Measurements from ENCODE around the gene NLN.
A peak's percentile ranks its signal among the peaks of the same experiment; 100 is the strongest.
"Not testable (repeated sequence)": the region's sequence is repeated elsewhere in the genome, so short reads cannot be mapped to it uniquely, and the experiment has no call there.

NLN gene

DNA sequence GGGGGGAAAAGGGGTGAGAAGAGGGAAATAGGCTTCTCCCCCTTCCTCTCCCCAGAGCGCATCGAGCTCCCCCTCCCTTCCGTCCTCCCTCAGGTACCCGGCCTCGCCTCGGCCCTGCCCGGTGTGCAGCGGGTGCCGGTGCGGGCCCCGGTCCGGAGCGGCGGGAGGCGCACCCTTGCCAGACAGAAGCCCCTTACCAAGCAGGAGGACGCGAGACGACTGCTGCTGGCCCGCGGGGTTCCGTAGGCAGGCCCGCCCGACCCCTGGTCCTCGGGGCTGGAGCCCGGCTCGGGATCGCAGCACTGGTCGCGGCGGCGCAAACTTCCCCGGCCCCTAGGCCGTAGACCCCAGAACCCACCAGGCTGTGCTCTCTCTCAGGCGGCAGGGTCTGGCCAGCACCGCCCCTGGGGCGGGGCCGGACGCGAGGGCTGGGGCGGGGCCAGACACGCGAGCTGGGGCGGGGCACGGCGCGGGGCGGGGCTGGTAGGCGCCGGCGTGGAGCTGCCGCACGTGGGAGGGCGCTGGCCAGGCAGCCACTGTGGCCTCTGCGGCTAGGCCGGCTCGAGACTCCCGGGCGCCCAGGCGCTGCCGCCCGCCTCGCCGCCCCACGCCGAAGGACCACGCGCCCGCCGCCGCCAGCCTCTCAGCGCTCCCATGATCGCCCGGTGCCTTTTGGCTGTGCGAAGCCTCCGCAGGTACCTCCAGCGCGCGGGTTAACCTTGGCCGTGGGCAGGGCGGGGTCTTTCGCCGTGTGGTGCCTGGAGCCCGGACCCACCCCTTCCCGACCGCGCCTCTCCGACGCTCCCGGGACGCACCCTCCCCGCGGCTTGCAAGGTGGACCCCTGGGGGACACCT is at the start of gene NLN, which contains the start of gene SGTB:
TSS of gene NLN (plus strand) at position 486 of the 855 bp plus-strand sequence. CDS start at position 655, 169 bp downstream.
TSS of gene SGTB (minus strand) at position 390 of the 855 bp plus-strand sequence. CDS start 1,302 bp downstream, outside the sequence.
- DNase-seq (ENCODE audit: low spot score): peak; percentile 94

DNA sequence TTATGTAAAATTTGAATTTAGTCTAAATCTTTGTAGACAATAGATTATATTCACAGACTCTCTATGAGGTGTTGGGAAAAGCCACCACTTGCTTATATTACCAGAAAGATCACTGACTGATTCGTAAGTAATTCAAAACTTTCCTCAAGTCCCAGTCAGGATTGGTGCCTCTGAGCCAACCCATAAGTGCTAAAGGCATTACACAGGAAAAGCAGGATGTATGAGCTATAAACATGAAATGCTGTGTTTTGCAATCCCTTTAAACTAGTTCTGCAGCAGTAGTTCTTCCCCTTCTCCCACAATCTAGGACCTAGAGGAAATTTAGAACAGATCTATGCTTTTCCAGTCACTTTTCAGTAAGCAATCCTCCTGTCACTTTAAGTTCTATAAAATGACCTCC is 49.2 kb upstream of the NLN start:
- DNase-seq (ENCODE audit: low spot score): no peak

DNA sequence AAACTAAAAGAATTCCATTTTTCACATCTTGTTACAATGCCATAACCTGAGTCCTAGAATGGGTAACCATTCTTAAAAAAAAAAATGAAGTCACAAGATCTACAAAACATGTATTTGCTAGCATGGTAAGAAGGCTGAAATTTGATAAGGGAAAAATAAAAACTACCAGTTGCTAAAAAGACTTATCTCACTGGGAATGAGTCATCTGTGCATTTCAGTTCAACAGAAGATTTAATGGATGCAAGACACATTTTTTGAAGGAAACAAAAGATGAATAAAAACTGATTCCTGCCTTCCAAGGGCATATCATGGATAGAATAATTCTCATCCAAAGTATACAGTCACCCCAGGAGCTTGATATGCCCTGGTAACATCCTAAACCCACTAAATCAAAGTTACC is 47.3 kb upstream of the NLN start:
- no peak for DNase-seq (ENCODE audit: low spot score)

DNA sequence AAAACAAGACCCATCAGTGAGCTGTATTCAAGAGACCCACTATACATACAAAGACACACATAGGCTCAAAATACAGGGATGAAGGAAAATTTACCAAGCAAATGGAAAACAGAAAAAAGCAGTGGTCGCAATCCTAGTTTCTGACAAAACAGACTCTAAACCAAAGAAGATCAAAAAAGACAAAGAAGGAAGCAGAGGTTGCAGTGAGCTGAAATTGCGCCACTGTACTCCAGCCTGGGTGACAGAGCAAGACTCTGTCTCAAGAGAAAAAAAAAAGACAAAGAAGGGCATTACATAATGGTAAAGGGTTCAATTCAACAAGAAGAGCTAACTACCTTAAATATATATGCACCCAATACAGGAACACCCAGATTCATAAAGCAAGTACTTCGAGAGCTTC is 45.9 kb upstream of the NLN start:
- not testable (repeated sequence) for DNase-seq (ENCODE audit: low spot score)

DNA sequence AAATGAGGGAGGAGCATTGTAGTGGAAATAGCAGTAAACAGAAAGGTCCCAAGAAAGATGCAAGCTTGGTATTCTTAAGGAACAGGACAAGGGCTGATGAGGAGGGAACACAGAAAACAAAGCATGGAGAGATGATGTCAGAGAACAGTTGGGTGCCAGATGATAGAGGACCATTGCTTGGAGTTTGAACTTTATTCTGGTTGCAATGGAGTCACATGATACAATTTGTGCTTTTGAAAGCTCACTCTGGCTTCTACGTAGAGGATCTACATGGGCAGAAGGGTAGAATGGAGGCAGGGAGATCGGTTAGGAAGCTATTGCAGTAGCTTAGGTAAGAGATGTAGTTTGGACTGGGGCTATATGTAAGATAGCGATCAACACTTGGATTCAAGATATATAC is 39.9 kb upstream of the NLN start:
- DNase-seq (ENCODE audit: low spot score): no peak

DNA sequence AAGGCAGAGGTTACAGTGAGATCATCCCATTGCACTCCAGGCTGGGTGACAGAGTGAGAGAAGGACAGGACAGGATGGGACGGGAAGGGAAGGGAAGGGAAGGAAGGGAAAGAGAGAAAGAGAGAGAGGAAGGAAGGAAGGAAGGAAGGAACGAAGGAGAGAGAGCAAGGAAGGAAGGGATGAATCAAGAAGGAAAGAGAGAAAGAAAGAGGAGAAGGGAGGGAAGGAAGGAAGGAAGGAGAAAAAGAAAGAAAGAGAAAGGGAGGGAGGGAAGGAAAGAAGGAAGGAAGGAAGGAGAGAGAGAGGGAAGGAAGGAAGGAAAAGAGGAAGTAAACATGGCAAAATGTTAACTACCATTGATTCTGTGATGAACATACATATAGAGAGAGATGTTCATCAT is 28.9 kb upstream of the NLN start:
- no peak for DNase-seq (ENCODE audit: low spot score)

DNA sequence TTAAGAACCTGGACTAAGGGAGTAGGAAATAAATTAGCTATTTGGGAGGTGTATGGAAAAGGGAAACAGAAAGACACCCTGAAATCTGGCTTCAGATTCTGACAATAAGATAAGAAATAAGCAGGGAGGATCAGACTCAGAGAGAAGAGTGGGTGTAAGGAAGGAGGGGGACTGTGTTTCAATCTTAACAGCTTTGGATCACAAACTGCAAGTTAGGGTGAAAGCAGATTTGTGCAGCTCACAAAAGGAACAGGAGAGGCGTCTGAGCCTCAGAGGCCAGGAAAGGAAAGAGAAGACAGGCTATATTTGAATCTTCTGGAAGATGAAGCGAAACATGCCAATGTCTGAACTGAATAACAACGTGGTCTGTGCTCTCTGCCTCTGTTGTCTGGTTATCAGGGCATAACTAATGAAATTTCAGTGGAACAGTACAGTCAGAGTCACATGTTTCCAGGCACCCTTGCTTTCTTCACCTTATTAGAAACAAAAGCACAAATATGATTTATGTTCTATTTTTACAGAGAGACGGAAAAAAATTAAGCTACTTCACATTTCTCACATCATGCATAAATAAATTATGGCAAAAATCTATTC is 26.7 kb upstream of the NLN start:
- no peak for DNase-seq (ENCODE audit: low spot score)

DNA sequence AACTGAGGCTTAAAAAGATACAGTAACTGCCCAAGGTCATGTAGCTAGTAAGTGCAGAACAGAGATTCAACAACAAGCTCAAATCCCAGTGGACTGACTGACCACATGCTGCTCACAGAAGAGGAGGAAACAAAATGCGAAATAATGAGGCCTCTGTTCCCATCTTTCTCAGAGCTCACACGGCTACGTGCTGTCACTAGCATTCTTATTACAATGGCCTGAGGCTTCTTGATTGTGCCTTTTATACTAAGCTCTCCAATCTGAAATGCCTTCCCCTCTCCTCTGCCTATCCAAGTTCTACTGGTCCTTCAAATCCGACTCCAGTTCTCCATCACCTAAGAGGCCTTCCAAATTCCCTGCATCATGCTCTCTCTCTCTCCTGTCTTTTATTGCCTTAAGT is 26.1 kb upstream of the NLN start:
- DNase-seq (ENCODE audit: low spot score): no peak

DNA sequence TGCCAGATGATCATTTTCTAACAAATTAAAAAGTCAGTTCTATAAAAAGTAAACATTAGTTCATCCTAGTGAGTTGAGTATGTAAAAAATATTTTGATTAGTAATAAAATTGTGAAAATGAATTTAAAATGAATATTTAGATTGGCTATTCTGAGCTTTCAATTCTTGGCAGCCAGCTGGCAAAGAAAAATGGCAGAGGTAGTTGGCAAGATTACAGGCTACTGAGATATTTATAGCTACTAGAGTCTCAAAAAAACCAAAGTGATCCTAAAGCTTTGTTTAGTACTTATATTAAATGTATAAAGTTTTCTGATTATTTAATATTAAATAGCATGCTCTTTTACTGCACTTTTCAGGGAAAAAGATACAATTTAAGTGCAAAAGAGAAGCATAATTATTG is 25.1 kb upstream of the NLN start:
- no peak for DNase-seq (ENCODE audit: low spot score)

DNA sequence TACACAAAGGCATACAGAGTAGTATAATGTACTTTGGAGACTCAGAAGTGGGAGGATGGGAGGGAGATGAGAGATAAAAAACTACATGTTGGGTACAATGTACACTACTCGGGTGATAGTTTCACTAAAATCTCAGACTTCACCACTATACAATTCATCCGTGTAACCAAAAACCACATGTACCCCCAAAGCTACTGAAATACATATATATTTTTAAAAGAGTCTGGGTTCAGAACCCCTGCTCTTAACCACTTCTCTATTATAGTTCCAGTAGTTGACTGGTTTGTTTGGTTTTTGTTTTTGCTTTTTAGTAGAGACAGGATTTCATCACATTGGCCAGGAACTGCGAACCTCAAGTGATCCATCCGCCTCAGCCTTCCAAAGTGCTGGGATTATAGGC is 22.7 kb upstream of the NLN start:
- DNase-seq (ENCODE audit: low spot score): no peak

DNA sequence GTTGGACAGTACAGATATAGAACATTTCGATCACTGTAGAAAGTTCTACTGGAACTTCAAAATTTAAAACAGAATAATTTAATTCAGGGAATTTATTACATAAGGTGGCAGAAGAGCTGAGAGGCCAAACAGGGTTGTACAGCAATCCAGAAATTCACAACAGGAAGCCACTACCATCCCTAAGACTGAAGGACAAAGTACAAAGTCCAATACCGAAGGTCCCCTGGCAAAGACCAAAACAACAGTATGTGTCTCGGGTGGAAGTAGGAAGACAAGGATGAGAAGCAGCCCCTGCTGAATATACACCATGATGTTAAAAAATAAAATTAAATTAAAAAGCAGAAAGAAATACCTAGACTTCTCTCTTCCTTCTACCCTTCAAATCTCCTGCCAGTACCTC is 20.0 kb upstream of the NLN start:
- no peak for DNase-seq (ENCODE audit: low spot score)

DNA sequence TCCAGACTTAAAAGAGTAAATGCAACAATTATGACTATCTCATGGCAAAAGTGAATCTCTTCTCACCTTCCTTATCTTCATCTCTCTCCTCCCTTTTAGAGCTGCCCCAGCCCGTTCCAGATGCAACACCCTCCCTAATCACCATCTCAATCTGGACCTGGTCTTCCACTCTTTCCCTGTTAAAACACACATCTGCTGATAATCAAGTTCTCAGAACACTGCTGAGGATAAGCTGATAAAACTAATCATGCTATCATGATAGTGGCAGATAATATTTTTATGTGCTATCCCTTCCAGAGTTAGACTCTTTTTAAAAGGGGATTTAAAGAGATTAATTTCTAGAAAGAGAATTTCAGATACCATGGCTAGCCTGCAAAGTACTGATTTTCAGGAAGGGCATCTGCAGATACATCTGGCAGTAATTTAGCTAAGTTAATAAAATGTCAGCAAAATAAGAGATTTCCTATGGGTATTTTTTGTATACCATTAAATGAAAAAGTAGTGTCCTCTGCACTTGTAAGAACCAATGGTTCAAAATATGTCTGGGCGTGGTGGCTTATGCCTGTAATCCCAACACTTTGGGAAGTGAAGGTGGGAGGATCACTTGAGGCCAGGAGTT is 17.3 kb upstream of the NLN start:
- no peak for DNase-seq (ENCODE audit: low spot score)

DNA sequence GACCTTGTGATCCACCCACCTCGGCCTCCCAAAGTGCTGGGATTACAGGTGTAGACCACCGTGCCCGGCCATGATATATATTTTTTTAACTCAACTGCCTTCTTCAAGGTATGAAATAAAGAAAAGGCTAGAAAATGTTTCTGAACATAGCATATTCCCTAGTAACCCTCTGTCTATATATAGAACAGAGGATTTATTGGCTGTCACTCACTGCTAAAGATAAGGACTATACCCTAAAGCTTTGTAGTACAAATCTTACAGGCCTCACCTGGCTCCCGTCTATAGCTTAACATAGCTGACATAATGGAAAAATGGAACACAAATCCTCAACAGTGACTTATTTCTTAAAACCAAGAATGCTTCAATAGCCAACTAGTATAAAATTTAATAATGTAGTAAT is 14.3 kb upstream of the NLN start:
- no peak for DNase-seq (ENCODE audit: low spot score)

DNA sequence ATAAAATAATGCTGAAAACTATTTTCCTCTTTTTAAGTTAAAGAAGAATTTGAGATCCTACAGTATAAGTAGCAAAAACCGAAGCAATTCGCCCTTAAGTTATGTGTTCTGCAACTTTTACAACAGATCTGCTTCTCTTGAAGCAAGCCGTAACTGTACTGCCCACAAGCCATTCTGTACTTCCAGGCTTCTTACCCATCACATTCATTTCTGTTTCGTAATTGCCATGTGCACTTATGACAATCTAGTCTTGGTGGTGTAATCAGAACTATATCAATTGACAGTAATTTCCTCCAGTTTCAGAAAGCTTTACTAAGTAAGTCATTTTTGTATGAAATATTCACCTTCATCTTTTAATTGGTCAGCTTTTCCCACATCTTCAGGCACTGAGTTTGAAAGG is 13.9 kb upstream of the NLN start:
- DNase-seq (ENCODE audit: low spot score): no peak

DNA sequence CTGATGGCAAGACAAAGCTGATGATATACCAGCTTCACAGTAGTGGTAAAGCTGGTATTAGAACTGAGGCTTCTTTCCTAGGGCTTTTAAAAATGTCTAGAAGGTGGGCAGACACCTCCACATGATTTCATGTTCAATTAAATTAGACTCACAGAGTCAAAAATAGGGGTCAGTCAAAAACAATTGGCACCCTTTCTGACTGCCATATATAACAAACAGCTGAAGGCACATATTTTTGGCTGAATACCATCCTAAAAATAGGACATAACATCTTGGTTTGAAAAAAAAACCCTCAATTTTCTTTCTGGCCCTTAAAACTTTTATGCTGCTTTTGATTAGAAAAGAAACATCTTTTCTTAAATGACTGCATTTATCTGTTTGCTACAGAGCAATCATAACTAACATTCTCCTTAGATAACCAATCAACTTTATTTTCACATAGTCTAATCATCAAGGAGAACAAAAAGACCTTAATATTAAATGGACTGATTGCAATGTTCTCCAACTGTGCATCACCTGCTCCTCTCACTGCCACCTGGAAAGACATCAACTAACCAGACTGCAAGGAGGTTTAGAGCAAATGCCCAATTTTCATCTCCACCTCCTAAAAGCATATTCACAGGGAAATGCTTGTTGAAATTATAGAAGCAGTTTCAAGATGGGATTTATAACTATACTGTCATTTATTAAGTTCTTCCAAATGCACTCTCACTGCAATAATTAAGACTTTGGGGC is 3.3 kb upstream of the NLN start:
- DNase-seq (ENCODE audit: low spot score): no peak

DNA sequence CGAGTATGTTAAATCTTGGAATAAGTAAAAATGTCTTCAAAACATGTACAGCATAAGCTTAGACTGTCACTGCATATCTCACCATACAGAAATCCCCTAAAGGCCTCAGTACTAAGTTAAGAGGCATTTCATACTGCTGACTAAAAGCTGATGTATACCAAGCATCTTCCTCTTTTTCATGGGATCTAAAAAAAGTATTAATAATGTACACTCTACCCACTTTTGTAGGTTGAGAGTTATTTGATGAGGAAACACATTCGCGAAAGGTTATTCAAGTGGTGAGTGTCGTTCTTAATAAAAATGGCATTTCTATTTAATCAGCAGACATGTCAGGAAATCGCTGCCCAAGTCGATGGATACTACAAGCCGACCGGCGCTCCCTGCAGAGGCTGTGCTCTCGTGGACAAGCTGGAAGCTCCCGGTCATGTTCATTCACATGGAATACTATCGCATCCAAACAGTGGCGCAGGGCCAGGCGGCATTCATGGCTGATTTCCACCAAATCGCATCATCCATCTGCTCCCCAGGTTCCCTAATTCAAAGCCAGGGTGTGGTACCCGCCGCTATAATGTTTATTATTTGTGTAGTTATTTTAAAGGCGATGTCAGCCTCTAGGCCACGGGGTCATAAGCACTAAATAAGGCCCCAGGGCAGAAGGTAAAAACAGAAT is 820 bp upstream of the NLN start:
- peak; percentile 51 for DNase-seq (ENCODE audit: low spot score)

DNA sequence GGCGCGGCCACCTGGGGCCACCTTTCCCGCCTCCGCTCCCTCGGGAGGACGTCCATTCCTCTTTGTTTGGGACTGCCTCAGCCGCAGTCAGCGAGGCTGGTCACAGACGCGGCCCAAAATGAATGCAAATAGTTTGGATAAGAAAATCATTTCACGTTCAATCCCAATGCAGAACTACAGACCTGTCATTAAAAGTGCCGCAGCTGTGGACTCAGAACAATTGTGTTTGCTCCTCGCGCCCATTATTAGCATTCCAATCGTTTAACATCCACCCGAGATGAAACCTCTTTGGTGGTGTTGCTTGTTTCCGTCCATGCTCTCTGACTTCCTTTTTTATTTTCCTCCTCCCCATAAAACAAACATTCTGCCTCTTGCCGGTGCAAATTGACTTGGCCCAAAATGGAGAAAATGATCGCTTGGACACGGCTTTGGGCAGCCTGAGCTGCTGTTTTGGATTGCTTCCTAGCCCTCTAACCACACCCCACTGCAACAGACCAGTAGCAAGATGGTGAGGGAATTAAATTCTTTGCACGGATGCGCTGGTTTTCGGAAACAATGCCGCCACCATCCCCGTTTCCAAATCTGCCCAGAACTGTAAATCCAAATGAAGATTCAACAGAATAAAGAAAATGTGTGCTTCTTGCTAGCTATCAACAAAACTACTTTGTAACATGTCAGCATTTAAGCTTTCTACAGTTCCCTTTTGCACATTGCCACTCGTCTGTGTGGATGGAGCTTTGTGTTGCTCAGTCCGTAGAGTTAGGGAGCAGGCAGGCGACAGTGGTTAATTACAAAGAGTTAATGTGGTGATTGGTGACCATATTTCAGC is 784 bp downstream of the NLN start:
- peak; percentile 60 for DNase-seq (ENCODE audit: low spot score)

DNA sequence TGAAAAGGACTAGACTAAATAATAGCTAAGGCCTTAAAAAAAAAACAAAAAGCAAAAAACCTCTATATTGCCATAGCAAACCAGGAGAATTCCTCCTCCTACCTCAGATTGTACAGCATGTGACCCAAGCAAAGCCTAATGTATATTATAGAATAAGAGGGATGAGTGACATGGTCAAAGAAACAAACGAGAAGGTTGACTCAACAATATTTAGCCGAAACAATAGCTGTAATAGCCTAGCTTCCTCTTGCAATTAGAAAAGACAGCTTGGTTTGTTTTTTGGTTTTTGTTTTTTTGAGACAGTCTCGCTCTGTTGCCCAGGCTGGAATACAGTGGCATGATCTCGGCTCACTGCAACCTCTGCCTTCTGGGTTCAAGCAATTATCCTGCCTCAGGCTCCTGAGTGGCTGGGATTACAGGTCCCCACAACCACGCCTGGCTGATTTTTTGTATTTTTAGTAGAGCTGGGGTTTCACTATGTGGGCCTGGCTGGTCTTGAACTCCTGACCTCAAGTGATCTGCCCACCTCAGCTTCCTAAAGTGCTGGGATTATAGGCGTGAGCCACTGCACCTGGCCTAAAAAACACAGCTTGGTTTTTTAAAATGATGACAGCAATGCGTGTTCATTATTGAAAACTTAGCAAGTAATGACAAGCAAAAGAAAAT is 5.6 kb downstream of the NLN start:
- no peak for DNase-seq (ENCODE audit: low spot score)

DNA sequence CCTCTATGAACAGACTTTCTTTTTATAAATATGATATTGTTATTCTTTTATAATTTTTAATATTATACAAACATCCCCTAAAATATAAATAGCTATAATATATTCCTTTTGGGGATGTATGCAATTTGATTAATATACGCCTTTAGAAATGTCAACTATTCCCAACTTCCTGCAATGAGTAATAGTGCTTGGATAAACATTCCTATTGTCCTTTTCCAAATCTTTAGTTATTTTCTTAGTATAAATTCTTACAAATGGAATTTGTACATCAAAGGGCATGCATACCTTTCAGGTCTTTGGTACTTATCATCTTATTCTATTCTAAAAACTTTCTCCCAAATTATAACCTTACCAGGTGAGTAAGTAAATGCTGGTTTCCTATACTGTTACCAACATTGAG is 6.2 kb downstream of the NLN start:
- no peak for DNase-seq (ENCODE audit: low spot score)

DNA sequence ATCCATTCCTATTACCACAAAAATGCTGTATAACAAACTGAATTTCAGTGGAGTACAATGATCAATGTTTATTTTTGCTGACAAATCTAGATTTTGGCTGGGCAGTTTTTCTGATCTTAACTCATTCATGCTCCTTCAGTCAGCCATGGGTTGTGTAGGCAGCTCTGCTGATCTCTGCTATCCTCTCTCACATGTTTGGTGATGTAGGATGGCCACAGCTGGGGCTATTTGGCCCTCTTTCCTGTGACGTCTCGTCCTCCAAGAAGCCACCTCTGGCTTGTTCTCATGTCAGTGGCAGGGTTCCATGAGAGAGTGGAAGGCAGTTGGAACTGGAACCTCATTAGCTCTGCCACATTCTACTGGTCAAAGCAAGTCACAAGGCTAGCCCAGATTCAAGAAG is 8.9 kb downstream of the NLN start:
- DNase-seq (ENCODE audit: low spot score): no peak

DNA sequence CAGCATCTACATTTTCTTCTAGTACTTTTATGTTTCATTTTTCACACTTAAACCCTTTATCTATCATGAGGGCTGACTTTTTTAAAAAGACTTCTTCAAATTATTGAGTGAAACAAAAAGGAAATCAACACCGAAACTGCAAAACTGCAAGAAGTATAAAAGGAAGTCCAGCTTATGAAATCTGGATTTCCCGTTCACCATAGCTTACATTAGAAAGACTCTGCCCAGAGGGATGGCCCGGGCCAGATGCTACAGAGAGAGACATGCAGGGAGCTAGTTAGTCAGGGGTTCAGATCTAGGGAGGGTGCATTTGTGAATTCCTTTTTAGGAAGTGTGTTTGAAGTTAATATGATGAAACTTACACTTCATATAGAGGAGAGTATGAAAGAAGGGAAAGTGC is 10.0 kb downstream of the NLN start:
- DNase-seq (ENCODE audit: low spot score): not testable (repeated sequence)
